Midbrain (tissue), 1 donor: ENCODE results near the gene TCHP.

Experiments used
- DNase-seq: peaks from one replicate; lab custom pipeline; 2025; lab: John Stamatoyannopoulos, UW

The TCHP gene

GRCh38 chr12:109961612-109962011 is 61.5 kb downstream of the TCHP start:
- DNase-seq = no peak

- no peak for DNase-seq
Observed at GRCh38 chr12:109962398-109962797, 62.3 kb downstream of the TCHP start.

- no peak for DNase-seq
Observed at GRCh38 chr12:109963330-109963729, 63.3 kb downstream of the TCHP start.

GRCh38 chr12:109963743-109964429 is 63.8 kb downstream of the TCHP start:
- no peak for DNase-seq

GRCh38 chr12:109966546-109966945 is 66.5 kb downstream of the TCHP start:
- no peak for DNase-seq

- DNase-seq = no peak
Observed at GRCh38 chr12:109967383-109968031, 67.4 kb downstream of the TCHP start.
